ENCODE data around the gene ZNF790.
A peak's percentile ranks its signal among the peaks of the same experiment; 100 is the strongest.

Gene ZNF790

GRCh38 chr19:36772311-36773222 lies 65.6 kb downstream of the ZNF790 start, which contains the start of gene ZNF850:
Gene ZNF850, minus strand, starts transcription at chr19:36772807. Its CDS starts 10,201 bp downstream, at chr19:36762606.
- no peaks in the 10 kb centered on the region for H3K27me3 ChIP-seq (ENCODE audit: control insufficient read depth, insufficient read depth, low read length)
- no peak for TF ChIP-seq CTCF (IDR thresholded peaks at IDR 0.05)
- no peaks in the 10 kb centered on the region for H3K36me3 ChIP-seq (ENCODE audit: control insufficient read depth, insufficient read depth, low read length)
- peak within 1 kb of the TSS; percentile 100 for H3K4me2 ChIP-seq (ENCODE audit: low read length)
- no peaks in the 10 kb centered on the region for H3K79me2 ChIP-seq
- H3K27ac ChIP-seq = peak within 1 kb of the TSS; percentile 73
- H2AFZ ChIP-seq = peak within 1 kb of the TSS; percentile 85
- H3K9ac ChIP-seq = no peak within 1 kb of the TSS
- no peaks in the 10 kb centered on the region for H3K4me1 ChIP-seq
- H3K9me3 ChIP-seq (ENCODE audit: control insufficient read depth, low read length) = no peaks in the 10 kb centered on the region
- peak within 1 kb of the TSS; percentile 98 for H3K4me3 ChIP-seq (ENCODE audit: low read depth, low read length)

- no peak overlapping the region for H3K9ac ChIP-seq
- H2AFZ ChIP-seq = peak overlapping the region; percentile 85
- TF ChIP-seq CTCF (IDR thresholded peaks at IDR 0.05) = no peak
- H3K36me3 ChIP-seq (ENCODE audit: control insufficient read depth, insufficient read depth, low read length) = no peaks in the 10 kb centered on the region
- H3K27me3 ChIP-seq (ENCODE audit: control insufficient read depth, insufficient read depth, low read length) = no peaks in the 10 kb centered on the region
- H3K4me2 ChIP-seq (ENCODE audit: low read length) = peak overlapping the region; percentile 100
- no peaks in the 10 kb centered on the region for H3K4me1 ChIP-seq
- peak overlapping the region; percentile 98 for H3K4me3 ChIP-seq (ENCODE audit: low read depth, low read length)
- H3K27ac ChIP-seq = peak overlapping the region; percentile 45
- no peaks in the 10 kb centered on the region for H3K79me2 ChIP-seq
- no peaks in the 10 kb centered on the region for H3K9me3 ChIP-seq (ENCODE audit: control insufficient read depth, low read length)
These were observed 66.6 kb downstream of the ZNF790 start for GRCh38 chr19:36771261-36772231.
